DND-41 (cell line): ENCODE results near the gene UHMK1.
"Not testable (repeated sequence)": the region's sequence is repeated elsewhere in the genome, so short reads cannot be mapped to it uniquely, and the experiment has no call there.

Source experiments
- ATAC-seq: fragments of 200-7000 bp; cut with Tn5 transposase; 3 replicates; pipeline ENCODE4 v1.9.1; 2021; ENCODE audit warnings: low read depth; ENCODE audit not compliant: insufficient read depth
- DNase-seq: peaks from one replicate; pipeline ENCODE4 v3.0.0-alpha.2; 2020
- H2AFZ ChIP-seq: 2 replicates; pipeline ENCODE4 v1.6.0; 2012; ENCODE audit warnings: low read depth, low read length
- H3K27ac ChIP-seq: 2 replicates; pipeline ENCODE4 v1.5.1; 2012; ENCODE audit warnings: low read length, inconsistent platforms
- H3K27me3 ChIP-seq: fragments of 200-600 bp; sonication (generic); 2 replicates; pipeline ENCODE4 v1.6.0; 2012; ENCODE audit warnings: low read length, mild to moderate bottlenecking, inconsistent platforms; ENCODE audit not compliant: insufficient read depth, poor library complexity
- H3K36me3 ChIP-seq: 2 replicates; pipeline ENCODE4 v1.5.1; 2012; ENCODE audit warnings: low read length, inconsistent platforms; ENCODE audit not compliant: insufficient read depth
- H3K4me1 ChIP-seq: 2 replicates; pipeline ENCODE4 v1.5.1; 2012; ENCODE audit warnings: mild to moderate bottlenecking, low read length; ENCODE audit not compliant: insufficient read depth
- H3K4me2 ChIP-seq: 2 replicates; pipeline ENCODE4 v1.6.0; 2012; ENCODE audit warnings: mild to moderate bottlenecking, moderate library complexity, low read length, inconsistent platforms; ENCODE audit not compliant: insufficient read depth
- H3K4me3 ChIP-seq, 2 experiments: fragments of 200-600 bp in 1 of 2; shearing (Covaris generic) in 1 of 2; 2 replicates each; pipeline ENCODE4 v1.5.1; 2012 to 2016; ENCODE audit warnings: inconsistent platforms in 2 of 2, low read length in 2 of 2, mild to moderate bottlenecking in 2 of 2, low read depth in 1 of 2, moderate library complexity in 1 of 2
- H3K79me2 ChIP-seq: 2 replicates; pipeline ENCODE4 v1.6.0; 2012; ENCODE audit warnings: low read length, inconsistent platforms; ENCODE audit not compliant: insufficient read depth
- H3K9ac ChIP-seq: 2 replicates; pipeline ENCODE4 v1.6.0; 2012; ENCODE audit warnings: low read depth, mild to moderate bottlenecking, inconsistent platforms, low read length, moderate library complexity
- H3K9me3 ChIP-seq: 2 replicates; pipeline ENCODE4 v1.5.1; 2012; ENCODE audit warnings: low read length, moderate library complexity, mild to moderate bottlenecking, inconsistent platforms; ENCODE audit not compliant: insufficient read depth, severe bottlenecking
- H4K20me1 ChIP-seq: 2 replicates; pipeline ENCODE4 v1.6.0; 2012; ENCODE audit warnings: low read length; ENCODE audit not compliant: insufficient read depth
- EZH2 ChIP-seq: IDR thresholded peaks from 3 replicates; pipeline ENCODE4 v1.6.1; 2012; ENCODE audit warnings: borderline replicate concordance, low read depth, mild to moderate bottlenecking, moderate library complexity, low read length, inconsistent platforms; ENCODE audit not compliant: severe bottlenecking
- TF ChIP-seq, protein P1 (sequence below): IDR thresholded peaks from 2 replicates; pipeline ENCODE4 v1.5.1; 2012; ENCODE audit warnings: borderline replicate concordance, low read length, moderate library complexity, mild to moderate bottlenecking; ENCODE audit not compliant: poor library complexity, severe bottlenecking; ENCODE audit errors: extremely low read depth

Gene UHMK1

GRCh38 chr1:162487241-162487640 is 10.4 kb upstream of the UHMK1 start:
- Histone ChIP-seq H3K4me3 (no peak overlapping the region), H4K20me1 (no peaks in the 10 kb centered on the region), H2AFZ (no peak overlapping the region; the same call in 1 of the 2 replicates), H3K9ac (no peak overlapping the region), H3K4me1 (no peaks in the 10 kb centered on the region), H3K27ac (no peak overlapping the region), H3K79me2 (no peaks in the 10 kb centered on the region), H3K9me3 (no peaks in the 10 kb centered on the region), H3K4me2 (no peak overlapping the region), H3K36me3 (no peaks in the 10 kb centered on the region), H3K27me3 (no peaks in the 10 kb centered on the region)
- no peak for DNase-seq
- ATAC-seq = no peak
- TF ChIP-seq, protein P1, sequence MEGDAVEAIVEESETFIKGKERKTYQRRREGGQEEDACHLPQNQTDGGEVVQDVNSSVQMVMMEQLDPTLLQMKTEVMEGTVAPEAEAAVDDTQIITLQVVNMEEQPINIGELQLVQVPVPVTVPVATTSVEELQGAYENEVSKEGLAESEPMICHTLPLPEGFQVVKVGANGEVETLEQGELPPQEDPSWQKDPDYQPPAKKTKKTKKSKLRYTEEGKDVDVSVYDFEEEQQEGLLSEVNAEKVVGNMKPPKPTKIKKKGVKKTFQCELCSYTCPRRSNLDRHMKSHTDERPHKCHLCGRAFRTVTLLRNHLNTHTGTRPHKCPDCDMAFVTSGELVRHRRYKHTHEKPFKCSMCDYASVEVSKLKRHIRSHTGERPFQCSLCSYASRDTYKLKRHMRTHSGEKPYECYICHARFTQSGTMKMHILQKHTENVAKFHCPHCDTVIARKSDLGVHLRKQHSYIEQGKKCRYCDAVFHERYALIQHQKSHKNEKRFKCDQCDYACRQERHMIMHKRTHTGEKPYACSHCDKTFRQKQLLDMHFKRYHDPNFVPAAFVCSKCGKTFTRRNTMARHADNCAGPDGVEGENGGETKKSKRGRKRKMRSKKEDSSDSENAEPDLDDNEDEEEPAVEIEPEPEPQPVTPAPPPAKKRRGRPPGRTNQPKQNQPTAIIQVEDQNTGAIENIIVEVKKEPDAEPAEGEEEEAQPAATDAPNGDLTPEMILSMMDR = no peak
- TF ChIP-seq EZH2 = no peak

DNA sequence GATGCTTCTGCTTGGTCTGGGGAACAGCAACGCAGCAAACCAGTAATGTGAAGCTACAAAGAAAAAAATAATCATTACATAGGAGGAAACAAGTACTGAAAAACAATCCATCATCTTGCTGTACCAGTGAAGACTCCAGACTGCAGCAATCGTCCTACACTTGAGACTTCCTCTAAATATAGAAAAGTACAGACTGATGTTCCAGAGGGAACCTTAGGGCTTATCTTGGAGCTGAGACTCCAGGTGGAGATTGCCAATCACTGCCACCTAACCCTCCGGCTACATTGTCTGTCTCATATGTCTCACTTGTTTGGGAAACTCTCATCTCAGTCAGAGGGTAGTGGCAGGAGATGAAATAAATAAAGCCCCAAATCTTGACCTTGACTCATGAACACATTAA is 9.4 kb upstream of the UHMK1 start:
- Histone ChIP-seq H3K9me3 (no peaks in the 10 kb centered on the region), H3K9ac (no peak overlapping the region), H3K79me2 (no peaks in the 10 kb centered on the region), H3K4me2 (no peak overlapping the region), H3K27me3 (no peaks in the 10 kb centered on the region), H4K20me1 (no peaks in the 10 kb centered on the region), H3K36me3 (no peaks in the 10 kb centered on the region), H3K27ac (no peak overlapping the region), H3K4me3 (no peak overlapping the region), H3K4me1 (no peaks in the 10 kb centered on the region), H2AFZ (no peak overlapping the region)
- ATAC-seq (no peak), DNase-seq (no peak)
- TF ChIP-seq EZH2 = no peak
- TF ChIP-seq, protein P1 = no peak

DNA sequence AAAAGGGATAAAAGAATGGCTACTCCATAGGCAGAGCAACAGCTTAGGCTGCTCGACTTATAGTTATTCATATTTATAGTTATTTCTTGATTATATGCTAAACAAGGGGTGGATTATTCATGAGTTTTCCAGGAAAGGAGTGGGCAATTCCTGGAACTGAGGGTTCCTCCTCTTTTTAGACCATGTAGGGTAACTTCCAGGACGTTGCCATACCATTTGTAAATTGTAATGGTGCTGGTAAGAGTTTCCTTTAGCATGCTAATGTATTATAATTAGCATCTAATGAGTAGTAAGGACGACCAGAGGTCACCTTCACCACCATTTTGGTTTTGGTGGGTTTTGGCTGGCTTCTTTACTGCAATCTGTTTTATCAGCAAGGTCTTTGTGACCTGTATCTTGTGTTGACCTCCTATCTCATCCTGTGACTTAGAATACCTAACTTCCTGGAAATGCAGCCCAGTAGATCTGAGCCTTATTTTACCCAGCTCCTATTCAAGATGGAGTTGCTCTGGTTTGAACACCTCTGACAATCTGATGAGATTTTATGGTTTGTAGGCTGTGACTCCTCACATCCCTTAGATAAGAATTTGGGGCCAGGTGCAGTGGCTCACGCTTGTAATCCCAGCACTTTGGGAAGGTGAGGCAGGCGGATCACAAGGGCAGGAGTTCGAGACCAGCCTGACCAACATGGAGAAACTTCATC is 1.9 kb upstream of the UHMK1 start:
- H3K27ac ChIP-seq, H3K9me3 ChIP-seq, ATAC-seq, DNase-seq, H3K4me2 ChIP-seq, H3K27me3 ChIP-seq, H3K9ac ChIP-seq, H3K36me3 ChIP-seq, H3K4me3 ChIP-seq: not testable (repeated sequence)
- H4K20me1 ChIP-seq = peaks cover 18% of the 10 kb centered on the region
- H3K79me2 ChIP-seq = peaks cover 37% of the 10 kb centered on the region
- peaks cover 33% of the 10 kb centered on the region for H3K4me1 ChIP-seq
- H2AFZ ChIP-seq = peak overlapping the region; percentile 19; the same call in 1 of the 2 replicates

- Histone ChIP-seq H3K4me1 (peaks cover 41% of the 10 kb centered on the region), H3K79me2 (peaks cover 48% of the 10 kb centered on the region), H3K9ac (peak overlapping the region; percentile 99), H3K27me3 (no peaks in the 10 kb centered on the region), H3K9me3 (peaks cover 3% of the 10 kb centered on the region), H3K36me3 (peaks cover 24% of the 10 kb centered on the region), H2AFZ (peak overlapping the region; percentile 98), H3K4me3 (peak overlapping the region; percentile 93 to 99), H4K20me1 (peaks cover 20% of the 10 kb centered on the region), H3K27ac (peak overlapping the region; percentile 91), H3K4me2 (peak overlapping the region; percentile 91)
- ATAC-seq = no peak
- DNase-seq = no peak
- TF ChIP-seq EZH2 = no peak
- TF ChIP-seq, protein P1 = no peak
These were observed 405 bp upstream of the UHMK1 start for GRCh38 chr1:162497104-162497722.
